GM19351 (cell line): Measurements from ENCODE around the gene LIPH.

ENCODE experiments used
- ATAC-seq: cut with Tn5 transposase; IDR thresholded peaks from one replicate; pipeline ENCODE4 v1.9.1; 2021; ENCODE audit warnings: mild to moderate bottlenecking, moderate library complexity; ENCODE audit not compliant: unreplicated experiment

Gene LIPH

GRCh38 chr3:185540695-185541094, 11.7 kb downstream of the LIPH start:
- no peak for ATAC-seq

GRCh38 chr3:185539934-185540333, 12.5 kb downstream of the LIPH start:
- ATAC-seq: no peak

GRCh38 chr3:185537369-185537970, 14.9 kb downstream of the LIPH start:
- peak; percentile 97 for ATAC-seq

- no peak for ATAC-seq
Measured at GRCh38 chr3:185534511-185534910, 17.9 kb downstream of the LIPH start.

GRCh38 chr3:185532901-185533300, 19.5 kb downstream of the LIPH start:
- no peak for ATAC-seq

- ATAC-seq: no peak
Measured at GRCh38 chr3:185530856-185531255, 21.5 kb downstream of the LIPH start.

GRCh38 chr3:185528532-185528931, 23.9 kb downstream of the LIPH start:
- ATAC-seq: no peak

- ATAC-seq: no peak
Measured at GRCh38 chr3:185527364-185527763, 25.0 kb downstream of the LIPH start.

- no peak for ATAC-seq
Measured at GRCh38 chr3:185526349-185526951, 25.9 kb downstream of the LIPH start.

GRCh38 chr3:185521349-185522138, 30.8 kb downstream of the LIPH start:
- no peak for ATAC-seq

GRCh38 chr3:185519021-185519420, 33.4 kb downstream of the LIPH start:
- ATAC-seq: no peak

- ATAC-seq: no peak
Measured at GRCh38 chr3:185517387-185518130, 34.8 kb downstream of the LIPH start.

- no peak for ATAC-seq
Measured at GRCh38 chr3:185511711-185512110, 40.7 kb downstream of the LIPH start.

GRCh38 chr3:185508335-185508991, 43.9 kb downstream of the LIPH start:
- no peak for ATAC-seq

- no peak for ATAC-seq
Measured at GRCh38 chr3:185507883-185508282, 44.5 kb downstream of the LIPH start.

- ATAC-seq: no peak
Measured at GRCh38 chr3:185504636-185505035, 47.8 kb downstream of the LIPH start.

- ATAC-seq: no peak
Measured at GRCh38 chr3:185503521-185503920, 48.9 kb downstream of the LIPH start.

GRCh38 chr3:185502987-185503386, 49.4 kb downstream of the LIPH start:
- no peak for ATAC-seq

GRCh38 chr3:185498503-185499396, 53.6 kb downstream of the LIPH start, which contains the start of gene TMEM41A:
Gene TMEM41A (minus strand): TSS chr3:185499035. CDS start chr3:185498961, 74 bp downstream.
- ATAC-seq: peak; percentile 94

GRCh38 chr3:185490241-185490640, 62.1 kb downstream of the LIPH start:
- ATAC-seq: no peak
